NCI-H82 treated with DMSO at 0.1 percent for 48 hours (cell line): ENCODE results near the gene PDIA4.
"Not testable (repeated sequence)": the region's sequence is repeated elsewhere in the genome, so short reads cannot be mapped to it uniquely, and the experiment has no call there.

ENCODE experiments used
- DNase-seq: peaks from one replicate; lab custom pipeline; 2025; ENCODE audit not compliant: unreplicated experiment; lab: John Stamatoyannopoulos, UW

PDIA4 gene, protein sequence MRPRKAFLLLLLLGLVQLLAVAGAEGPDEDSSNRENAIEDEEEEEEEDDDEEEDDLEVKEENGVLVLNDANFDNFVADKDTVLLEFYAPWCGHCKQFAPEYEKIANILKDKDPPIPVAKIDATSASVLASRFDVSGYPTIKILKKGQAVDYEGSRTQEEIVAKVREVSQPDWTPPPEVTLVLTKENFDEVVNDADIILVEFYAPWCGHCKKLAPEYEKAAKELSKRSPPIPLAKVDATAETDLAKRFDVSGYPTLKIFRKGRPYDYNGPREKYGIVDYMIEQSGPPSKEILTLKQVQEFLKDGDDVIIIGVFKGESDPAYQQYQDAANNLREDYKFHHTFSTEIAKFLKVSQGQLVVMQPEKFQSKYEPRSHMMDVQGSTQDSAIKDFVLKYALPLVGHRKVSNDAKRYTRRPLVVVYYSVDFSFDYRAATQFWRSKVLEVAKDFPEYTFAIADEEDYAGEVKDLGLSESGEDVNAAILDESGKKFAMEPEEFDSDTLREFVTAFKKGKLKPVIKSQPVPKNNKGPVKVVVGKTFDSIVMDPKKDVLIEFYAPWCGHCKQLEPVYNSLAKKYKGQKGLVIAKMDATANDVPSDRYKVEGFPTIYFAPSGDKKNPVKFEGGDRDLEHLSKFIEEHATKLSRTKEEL

DNA sequence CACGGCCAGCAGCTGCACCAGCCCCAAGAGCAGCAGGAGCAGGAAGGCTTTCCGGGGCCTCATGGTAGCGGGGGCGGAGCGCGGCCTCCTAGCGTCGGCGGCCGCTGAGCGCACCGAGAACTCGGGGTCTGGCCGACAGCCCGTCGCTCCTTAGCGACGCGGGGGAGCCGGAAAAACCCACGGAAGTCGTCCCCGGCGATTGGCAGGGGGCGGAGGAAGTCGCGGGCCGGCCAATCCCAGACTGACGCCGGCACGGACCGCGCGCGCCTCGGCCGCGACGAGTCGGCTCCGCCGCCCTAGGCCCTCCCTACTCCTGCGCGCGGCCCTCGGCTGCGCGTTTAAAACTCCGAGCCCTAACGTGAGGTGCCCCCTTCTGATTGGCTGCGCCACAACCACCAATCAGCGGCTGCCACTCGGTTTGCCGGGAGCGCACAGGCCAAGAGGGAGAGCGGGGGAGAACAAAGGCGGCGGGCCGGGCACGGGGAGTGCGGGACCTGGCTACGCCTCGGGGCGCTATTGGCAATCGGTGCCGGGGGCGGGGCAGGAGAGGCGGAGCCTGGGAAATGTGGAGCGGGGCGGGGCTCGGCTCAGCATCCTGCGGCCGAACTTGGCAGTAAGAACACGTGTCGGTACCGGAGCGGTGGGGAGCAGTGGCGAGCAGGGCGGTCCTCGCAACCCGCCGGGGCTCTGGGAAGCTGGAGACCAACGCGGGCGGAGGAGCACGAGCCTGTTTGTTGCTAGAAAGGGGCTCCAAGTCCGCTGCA, at the start of gene PDIA4:
PDIA4 (minus strand) TSS at position 160 of the 764 bp plus-strand sequence; CDS start at position 63, 97 bp downstream.
- peak; percentile 96 for DNase-seq

DNA sequence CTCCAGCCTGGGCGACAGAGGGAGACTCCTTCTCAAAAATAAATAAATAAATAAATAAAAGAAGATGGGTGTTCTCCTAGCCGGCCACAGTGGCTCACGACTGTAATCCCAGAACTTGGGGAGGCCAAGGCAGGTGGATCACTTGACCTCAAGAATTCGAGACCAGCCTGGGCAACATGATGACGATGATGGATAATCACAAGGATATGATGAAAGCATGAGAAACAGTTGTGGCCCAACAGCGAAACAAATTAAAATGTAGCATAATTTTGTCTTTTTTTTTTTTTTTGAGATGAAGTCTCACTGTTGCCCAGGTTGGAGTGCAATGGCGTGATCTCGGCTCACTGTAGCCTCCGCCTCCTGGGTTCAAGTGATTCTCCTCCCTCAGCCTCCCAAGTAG, 49.3 kb upstream of the PDIA4 start:
- DNase-seq: no peak

DNA sequence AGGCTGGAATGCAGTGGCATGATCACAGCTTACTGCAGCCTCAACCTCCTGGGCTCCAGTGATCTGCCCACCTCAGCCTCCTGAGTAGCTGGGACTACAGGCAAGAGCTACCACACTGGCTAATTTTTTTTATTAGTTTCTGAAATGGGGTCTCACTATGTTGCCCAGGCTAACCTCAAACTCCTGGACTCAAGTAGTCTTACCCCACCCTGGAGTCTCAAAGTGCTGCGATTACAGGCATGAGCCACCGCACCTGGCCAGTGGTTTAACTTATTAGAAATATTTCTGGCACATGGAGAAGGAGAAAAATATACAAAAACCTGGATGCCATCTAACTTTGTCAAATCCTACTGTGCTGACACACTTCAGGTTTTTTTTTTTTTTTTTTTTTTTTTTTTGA, 47.0 kb upstream of the PDIA4 start:
- DNase-seq: no peak

DNA sequence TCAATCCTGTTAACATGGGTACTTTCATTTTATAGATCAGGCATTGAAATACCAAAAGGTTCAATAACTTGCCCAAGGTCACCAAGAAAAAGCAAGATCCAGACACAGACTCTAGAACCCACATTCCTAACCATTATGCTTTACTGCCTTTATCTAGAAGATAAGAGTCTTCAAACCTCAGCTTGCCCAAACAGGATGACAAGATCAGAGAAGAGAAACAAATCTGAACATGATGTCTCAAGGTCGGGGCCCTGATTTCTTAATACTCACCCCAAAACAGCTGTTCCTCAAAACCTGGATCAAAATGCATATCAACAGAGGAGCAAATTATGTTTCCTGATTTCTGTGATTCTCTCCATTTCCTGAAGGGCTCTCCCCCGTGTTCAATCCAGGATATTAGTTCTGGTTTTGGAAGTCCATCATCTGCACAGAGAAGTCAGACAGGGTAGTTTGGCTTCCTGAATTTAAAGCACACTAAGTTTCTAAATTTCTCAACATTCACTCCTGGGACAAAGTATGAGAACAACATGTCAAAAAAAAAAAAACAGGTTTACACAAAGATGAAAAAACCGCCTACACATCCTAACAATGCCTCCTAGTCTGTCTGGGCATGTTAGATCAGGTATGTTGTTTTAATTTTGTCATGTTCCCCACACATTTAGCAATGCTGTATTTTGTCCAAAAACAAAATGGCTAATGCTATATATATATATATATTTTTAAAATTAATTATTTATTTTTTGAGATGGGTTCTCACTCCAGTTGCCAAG, 46.0 kb upstream of the PDIA4 start:
- no peak for DNase-seq

DNA sequence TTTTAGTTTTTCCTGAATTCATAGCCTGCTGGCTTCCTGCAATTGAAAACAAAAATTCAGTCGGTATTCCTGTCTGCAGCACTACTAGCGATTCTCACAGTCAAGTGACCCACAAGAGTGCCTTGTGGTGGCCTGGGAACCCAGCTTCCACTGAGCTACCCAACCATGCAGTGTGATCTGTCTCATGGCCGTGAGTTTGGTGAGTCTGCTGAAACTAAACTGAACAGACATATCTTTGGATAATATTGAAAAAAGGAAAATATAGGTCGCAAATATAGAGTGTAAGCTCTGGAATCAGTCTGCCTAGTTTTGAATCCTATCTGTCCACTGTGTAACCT, 44.1 kb upstream of the PDIA4 start:
- DNase-seq: no peak

DNA sequence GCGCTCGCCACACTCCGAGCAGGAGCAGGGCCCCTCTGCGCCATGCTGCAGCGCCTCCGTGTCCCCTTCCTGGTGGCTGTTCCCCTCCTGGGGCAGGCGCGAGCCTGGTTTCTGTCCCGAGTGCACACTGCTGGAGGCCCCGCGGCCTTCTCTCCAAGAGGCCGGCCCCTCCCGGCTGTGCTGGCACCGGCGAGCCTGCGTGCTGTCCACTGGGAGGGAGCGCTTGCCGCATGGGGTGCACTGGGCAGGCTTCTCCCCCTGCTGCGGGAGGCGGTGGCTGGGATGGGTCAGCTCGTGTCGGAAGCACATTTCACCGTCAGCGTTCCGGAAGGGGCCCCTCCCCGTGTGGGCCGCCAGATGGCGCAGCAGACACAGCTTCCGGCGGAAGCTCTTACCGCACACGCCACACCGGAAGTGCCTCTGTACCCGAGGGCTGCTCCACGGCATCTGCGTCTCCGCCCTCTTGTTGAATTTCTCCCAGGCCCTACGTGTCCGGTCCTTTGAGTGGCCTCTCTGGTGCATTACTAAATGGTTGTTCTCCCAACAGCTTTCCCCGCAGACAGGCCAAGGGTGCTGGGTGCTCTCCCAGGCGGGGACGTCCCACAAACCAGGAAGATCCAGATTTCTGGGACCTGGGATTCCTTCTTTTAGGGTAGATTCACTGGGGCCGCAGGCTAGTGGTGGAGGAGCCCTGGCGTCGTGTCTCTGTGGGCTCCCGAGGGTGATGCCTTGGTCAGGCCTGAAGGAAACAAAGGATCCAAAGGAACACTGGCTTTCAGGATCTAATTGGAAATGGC, 43.5 kb upstream of the PDIA4 start:
- DNase-seq: no peak

DNA sequence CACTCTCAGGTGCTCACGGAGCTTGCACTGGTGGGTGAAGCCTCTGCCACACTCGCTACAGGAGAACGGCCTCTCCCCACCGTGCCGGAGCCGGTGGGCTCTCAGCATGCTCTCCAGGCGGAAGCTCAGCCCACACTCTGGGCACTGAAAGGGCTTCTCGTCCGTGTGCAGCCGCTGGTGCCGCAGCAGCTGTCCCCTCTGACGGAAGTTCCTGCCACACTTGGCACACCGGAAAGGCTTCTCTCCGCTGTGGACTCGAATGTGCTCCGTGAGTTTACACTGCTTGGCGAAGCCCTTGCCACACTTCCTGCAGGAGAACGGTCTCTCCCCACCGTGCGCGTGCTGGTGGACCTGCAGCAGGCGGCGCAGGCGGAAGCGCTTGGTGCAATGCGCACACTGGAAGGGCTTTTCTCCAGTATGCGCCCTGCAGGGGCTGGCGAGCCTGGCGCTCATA, 42.9 kb upstream of the PDIA4 start:
- DNase-seq: no peak

DNA sequence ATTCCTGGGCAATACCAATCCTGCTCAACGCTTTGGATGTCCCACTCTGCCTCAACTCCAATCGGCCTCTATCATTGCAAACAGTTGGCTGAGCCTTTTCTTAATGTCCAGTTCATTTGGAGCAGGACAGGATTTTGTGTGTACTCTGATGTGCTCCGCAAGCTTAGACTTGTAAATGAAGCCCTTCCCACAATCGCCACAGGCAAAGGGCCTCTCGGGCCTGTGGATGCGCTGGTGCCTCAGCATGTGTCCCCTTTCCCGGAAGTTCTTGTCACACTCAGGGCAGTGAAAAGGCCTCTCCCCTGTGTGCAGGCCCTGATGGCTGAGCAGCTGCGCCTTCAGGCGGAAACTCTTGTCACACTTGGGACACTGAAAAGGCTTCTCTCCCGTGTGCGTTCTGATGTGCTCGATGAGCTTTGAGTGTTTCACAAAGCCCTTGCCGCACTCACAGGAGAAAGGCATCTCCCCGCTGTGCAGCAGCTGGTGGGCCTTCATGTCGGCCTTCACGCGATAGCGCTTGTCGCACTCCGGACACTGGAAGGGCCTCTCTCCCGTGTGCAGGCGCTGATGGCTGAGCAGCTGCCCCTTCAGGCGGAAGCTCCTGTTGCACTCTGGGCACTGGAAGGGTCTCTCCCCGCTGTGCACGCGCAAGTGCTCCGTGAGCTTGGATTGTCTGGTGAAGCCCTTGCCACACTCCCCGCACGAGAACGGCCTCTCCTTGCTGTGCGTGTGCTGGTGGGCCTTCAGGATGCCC, 42.2 kb upstream of the PDIA4 start:
- DNase-seq: no peak

DNA sequence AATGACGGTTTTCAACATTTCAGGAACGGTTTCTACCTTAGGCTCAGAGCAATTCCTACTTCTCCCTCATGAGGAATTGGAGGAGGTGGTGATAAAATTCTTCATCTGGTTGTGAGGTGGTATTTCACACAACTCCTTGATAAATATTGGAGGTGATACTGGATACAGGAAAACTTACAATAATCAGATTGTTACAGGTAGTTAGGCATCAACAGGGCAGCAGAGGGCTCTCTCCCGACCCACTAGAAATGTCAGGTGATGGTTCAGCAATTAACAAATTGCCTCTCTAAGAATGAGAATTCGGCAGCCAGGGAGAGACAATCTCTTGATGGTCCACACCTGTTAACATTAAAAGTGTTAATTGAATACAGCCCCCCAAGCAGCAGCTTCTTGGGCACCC, 39.6 kb upstream of the PDIA4 start:
- no peak for DNase-seq

DNA sequence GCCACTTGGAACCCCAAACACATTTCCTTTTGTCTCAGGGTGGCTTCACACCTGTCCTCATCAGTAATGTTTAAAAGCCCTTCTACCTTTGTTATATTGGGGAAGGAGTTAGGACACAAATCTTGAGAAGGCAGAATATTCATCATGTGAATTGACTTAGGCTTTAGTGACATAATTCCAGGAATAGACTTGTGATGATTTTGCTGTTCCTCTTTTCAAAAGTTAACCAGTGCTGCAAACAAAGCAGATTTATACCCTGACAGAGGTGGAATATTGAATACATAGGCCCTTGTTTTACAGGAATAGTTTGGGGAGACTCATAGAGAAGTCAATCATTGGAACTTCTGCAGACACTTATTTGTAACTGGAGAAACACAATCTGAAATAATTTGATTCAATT, 35.2 kb upstream of the PDIA4 start:
- no peak for DNase-seq

DNA sequence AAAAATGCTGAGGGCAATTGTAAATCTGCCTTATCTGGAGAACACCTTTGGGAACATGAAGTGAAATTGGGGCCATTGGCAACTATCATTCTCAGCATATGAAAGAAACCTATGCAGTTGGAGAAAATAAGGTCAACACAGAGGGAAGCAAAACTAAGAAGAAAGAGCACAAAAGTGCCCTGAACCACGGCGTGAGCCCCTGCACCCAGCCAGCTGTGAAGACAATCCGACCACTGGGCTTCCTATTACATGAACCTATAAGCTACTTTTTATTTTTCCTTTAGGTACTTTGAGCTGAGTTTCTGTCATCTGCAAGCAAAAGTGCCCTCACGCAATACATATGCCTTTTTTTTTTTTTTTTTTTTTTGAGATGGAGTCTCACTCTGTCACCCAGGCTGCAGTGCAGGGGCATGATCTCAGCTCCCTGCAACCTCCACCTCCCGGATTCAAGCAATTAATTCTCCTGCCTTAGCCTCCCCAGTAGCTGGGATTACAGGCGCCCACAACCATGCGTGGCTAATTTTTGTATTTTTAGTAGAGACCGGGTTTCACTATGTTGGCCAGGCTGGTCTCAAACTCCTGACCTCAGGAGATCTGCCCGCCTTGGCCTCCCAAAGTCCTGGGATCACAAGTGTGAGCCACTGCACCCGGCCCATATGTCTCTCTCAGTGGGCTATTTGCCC, 34.1 kb upstream of the PDIA4 start:
- DNase-seq: not testable (repeated sequence)

DNA sequence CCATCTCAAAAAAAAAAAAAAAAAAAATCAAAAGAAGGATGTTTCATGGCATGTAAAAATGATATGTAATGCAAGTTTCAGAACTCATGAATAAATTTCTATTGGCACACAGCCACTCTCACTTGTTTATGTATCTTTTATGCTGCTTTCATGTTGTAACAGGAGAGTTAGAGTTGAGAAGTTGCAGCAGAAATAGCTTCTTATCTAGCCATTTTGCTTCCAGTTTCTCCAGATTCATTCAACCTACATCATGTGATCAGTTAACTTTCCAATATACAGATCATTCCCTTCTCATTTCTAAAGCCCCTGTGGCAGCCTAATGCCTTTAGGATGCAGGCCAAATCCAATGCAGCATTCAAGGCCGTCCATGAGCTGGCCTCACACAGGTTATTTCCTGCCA, 31.9 kb upstream of the PDIA4 start:
- no peak for DNase-seq

DNA sequence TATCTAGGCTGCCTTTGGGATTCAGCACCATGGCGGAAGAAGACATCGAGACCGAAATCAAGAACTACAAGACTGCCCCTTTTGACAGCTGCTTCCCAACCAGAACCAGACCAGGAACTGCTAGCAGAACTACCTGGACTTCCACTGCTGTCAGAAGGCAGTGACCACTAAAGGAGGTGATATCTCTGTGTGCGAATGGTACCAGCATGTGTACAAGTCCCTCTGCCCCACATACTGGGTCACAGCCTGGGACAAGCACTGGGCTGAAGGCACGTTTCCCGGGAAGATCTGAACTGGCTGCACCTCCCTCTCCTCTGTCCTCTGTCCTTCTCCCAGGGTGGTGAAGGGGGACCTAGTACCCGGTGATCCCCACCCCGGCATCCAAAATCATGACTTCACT, 25.6 kb upstream of the PDIA4 start:
- no peak for DNase-seq

DNA sequence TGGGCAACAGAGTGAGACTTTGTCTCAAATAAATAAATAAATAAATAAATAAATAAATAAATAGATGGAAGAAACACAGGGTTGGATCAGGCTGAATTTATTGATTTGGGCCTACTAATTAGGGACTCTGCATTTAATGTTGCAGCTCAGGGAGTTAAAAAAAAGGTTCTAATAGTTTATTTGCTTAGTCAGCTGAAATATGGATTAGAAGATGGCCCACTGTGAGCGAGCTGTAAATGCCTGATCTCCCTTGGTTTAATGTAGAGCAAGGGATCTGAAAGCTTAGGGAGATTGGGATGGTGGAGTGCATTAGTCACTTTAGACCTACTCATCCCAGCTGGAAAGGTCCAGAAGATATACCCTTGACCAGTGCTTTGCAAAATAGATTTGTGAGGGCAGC, 25.1 kb upstream of the PDIA4 start:
- no peak for DNase-seq

DNA sequence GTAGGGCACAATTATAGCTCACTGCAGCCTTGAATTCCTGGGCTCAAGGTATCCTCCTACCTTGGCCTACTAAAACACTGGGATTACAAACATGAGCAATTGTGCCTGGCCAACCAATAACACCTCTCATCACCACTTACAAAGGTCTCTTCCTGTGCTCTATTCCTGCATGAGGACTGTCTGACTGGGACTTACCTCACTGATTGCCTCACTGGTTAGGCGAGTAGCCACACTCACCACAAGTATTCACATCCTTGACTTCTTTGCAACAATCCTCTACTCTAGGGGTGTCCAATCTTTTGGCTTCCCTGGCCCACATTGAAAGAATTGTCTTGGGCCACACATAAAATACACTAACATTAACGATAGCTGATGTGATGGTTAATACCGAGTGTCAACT, 22.6 kb upstream of the PDIA4 start:
- no peak for DNase-seq

DNA sequence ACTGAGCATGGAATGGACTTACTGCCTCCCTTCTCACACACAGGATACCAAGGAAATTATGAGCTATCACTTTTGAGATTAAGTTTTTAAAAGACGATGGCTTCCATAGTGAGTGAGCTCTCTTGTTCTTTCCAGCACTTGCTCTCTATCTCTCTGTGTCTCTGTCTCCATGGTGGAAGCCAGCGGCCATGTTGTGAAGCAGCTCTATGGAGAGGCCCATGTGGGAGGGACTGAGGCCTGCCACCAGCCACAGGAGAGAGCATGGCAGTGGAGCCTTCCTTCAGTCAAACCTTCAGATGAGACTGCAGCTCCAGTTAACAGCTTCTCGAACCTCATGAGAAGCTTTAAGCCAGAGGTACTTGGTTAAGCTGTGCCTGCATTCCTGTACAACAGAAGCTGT, 20.5 kb upstream of the PDIA4 start:
- no peak for DNase-seq

DNA sequence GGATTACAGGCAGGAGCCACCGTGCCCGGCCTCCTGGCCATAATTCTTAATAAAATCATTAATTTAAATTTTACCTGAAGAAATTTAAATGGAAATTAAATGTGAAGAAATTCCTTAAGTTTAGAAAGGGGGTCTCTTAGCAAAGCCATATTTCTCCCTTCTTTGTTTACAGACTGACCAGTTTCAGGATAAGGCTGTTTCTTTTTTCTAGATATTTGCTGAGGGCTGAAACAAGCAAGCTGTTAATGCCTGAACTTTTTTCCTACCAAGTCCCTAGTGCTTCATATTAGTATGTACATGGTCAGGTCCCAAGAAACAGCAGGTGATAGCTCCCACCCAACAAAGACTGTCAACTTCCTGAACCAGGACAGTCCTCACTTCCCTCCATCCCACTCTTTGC, 18.1 kb upstream of the PDIA4 start:
- no peak for DNase-seq

DNA sequence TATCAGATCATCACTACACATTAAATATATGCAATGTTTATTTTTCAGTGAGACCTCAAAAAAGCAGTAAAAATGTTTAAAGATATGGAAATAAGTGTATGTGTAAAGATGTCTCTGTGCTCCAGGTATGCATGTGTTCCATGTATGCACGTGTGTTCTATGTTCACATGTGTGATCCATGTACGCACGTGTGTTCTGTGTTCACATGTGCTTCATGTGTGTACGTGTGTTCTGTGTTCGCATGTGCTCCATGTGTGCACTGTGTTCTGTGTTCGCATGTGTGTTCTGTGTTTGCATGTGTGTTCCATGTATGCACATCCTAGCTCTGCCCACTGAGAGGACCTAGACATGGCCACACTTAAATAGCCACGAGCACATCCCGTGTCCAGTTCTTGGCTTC, 15.6 kb upstream of the PDIA4 start:
- no peak for DNase-seq

DNA sequence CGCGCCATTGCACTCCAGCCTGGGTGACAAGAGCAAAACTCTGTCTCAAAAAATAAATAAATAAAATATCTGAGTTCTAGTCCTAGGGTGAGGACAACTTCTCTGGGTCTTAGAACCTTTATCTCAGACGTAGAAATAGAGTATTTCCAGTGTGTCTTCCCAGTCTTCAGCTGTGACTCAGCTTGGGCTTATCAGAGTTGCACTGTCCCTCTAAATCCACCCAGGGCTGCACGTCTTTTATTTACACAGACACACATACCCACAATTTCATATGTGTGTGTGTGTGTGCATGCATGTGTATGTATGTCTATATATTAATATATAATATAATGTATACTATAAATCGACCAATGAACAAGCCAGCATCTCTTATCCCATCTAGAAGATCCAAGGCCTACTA, 13.0 kb upstream of the PDIA4 start:
- no peak for DNase-seq
